Breast epithelium (tissue), 4 donors: ENCODE results near the gene COL25A1. TPM values are rescaled to one million over a fixed set of nuclear protein-coding genes. Genes with fewer than 3 reads are reported as not detected.

Experiments
- DNase-seq, 2 donors: peaks; one replicate each; pipeline ENCODE4 v3.0.0-alpha.2; 2019; ENCODE audit warnings: low spot score in 2 of 2
- H3K27ac ChIP-seq, 2 donors: fragments of 200-600 bp; sonication (generic) in 1 of 2; one replicate each; pipeline ENCODE4 v1.5.1; 2016 to 2019; ENCODE audit warnings: mild to moderate bottlenecking in 1 of 2
- H3K27me3 ChIP-seq, 2 donors: fragments of 200-600 bp; sonication (generic) in 1 of 2; one replicate each; pipeline versions ENCODE4 v1.5.1 to v1.6.0; 2017 to 2019; ENCODE audit warnings: control low read depth in 1 of 2, mild to moderate bottlenecking in 1 of 2
- H3K36me3 ChIP-seq: fragments of 200-600 bp; one replicate; pipeline ENCODE4 v1.5.1; 2019
- H3K4me1 ChIP-seq, 2 donors: fragments of 200-600 bp; sonication (generic); one replicate each; pipeline ENCODE4 v1.5.1; 2016 to 2019; ENCODE audit warnings: control low read depth in 1 of 2
- H3K4me3 ChIP-seq, 3 donors: fragments of 200-600 bp; sonication (generic); 1 replicate in 2 of 3; 2 replicates in 1 of 3; pipeline ENCODE4 v1.5.1; 2016 to 2019; ENCODE audit warnings: mild to moderate bottlenecking in 3 of 3, moderate library complexity in 2 of 3
- H3K9me3 ChIP-seq, 2 donors: fragments of 200-600 bp; sonication (generic) in 1 of 2; one replicate each; pipeline ENCODE4 v1.5.1; 2016 to 2019; ENCODE audit warnings: control low read depth in 1 of 2
- CTCF ChIP-seq, 3 donors: fragments of 450-650 bp; IDR thresholded peaks; one replicate each; pipeline ENCODE4 v1.5.1; 2016 to 2017; ENCODE audit warnings: antibody characterized with exemption in 3 of 3, mild to moderate bottlenecking in 3 of 3, moderate library complexity in 3 of 3
- POLR2A ChIP-seq: fragments of 450-650 bp; IDR thresholded peaks from one replicate; pipeline ENCODE4 v1.6.1; 2016; ENCODE audit warnings: antibody characterized with exemption, mild to moderate bottlenecking, moderate library complexity
- POLR2AphosphoS5 ChIP-seq, 3 donors: sonication (generic); formaldehyde crosslinking; IDR thresholded peaks; one replicate each; pipeline ENCODE4 v1.6.1; 2017; ENCODE audit warnings: antibody characterized with exemption in 3 of 3
- intact Hi-C: fragments of 100-400 bp; cut with DNase I; formaldehyde crosslinking; loops from one replicate; pipeline ENCODE4 v1.15.1; 2023; ENCODE audit warnings: low total_unique reads
- total RNA-seq, 3 donors: library from RNA; depleted of rRNA; stranded (reverse); fragments of >200 nt; gene quantifications; one replicate each; pipeline ENCODE4 v1.1.0, GENCODE V29; 2016

The COL25A1 gene
- total RNA-seq, 3 donors from 2014 or later, result 2.6 to 11.0 (median 2.8) TPM

DNA sequence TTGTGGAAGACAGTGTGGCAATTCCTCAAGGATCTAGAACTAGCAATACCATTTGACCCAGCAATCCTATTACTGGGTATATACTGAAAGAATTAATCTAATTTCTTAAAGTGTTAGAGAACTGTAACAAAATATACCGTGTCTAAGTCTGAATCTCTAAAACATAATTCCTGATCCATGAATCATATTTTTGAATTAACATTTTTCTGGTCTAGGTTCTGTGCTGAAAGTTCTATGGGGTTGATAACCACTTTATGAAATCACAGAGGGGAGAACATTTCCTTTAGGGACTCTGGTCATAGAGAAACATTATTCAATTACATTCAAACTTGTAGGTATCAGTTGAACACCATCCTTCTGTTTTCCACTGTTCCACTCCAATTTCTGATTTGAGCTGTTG is 447.7 kb downstream of the COL25A1 start:
- DNase-seq, result no peak
- Histone ChIP-seq H3K27me3 (no peaks in the 10 kb centered on the region), H3K27ac (no peak overlapping the region), H3K4me1 (no peaks in the 10 kb centered on the region), H3K9me3 (no peaks in the 10 kb centered on the region), H3K36me3 (no peaks in the 10 kb centered on the region), H3K4me3 (no peak overlapping the region)
- TF ChIP-seq POLR2A (no peak), CTCF (IDR thresholded peaks at IDR 0.05) (no peak), POLR2AphosphoS5 (IDR thresholded peaks at IDR 0.05) (no peak)
- intact Hi-C loops, result loop anchor here (5.0 kb wide), 1 partner anchor 913 kb away; no protein-coding TSS in a partner anchor

GRCh38 chr4:108852691-108853090 is 449.8 kb downstream of the COL25A1 start:
- intact Hi-C loops, result no loop called here
- no peak overlapping the region for H3K4me3 ChIP-seq
- TF ChIP-seq POLR2A (no peak), POLR2AphosphoS5 (IDR thresholded peaks at IDR 0.05) (no peak), CTCF (IDR thresholded peaks at IDR 0.05) (no peak)
- H3K4me1 ChIP-seq, result no peaks in the 10 kb centered on the region
- DNase-seq, result no peak
- H3K9me3 ChIP-seq, result no peaks in the 10 kb centered on the region
- no peak overlapping the region for H3K27ac ChIP-seq
- H3K27me3 ChIP-seq, result no peaks in the 10 kb centered on the region
- no peaks in the 10 kb centered on the region for H3K36me3 ChIP-seq

DNA sequence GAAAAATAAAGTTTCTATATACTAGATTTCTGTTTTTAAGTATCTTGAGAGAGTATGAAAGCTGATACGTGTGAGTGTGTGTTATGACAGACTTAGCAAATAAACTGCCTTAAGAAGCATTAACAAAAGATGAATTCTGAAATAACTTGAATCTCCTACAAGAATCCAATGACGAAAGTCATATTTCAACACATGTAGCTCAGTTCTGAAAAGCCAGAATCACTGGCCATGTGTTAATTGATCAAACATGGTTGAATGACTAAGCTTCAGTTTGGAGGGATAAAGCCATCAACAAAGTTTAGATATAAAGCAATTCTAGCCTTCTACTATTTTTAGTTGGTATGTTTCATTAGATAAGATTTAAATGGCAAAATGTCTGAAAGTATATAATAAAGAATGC is 451.1 kb downstream of the COL25A1 start:
- Histone ChIP-seq H3K27ac (no peak overlapping the region), H3K9me3 (no peaks in the 10 kb centered on the region), H3K27me3 (no peaks in the 10 kb centered on the region), H3K4me3 (no peak overlapping the region), H3K4me1 (no peaks in the 10 kb centered on the region), H3K36me3 (no peaks in the 10 kb centered on the region)
- DNase-seq, result no peak
- no peak for TF ChIP-seq POLR2AphosphoS5 (IDR thresholded peaks at IDR 0.05)
- TF ChIP-seq POLR2A, result no peak
- no peak for TF ChIP-seq CTCF (IDR thresholded peaks at IDR 0.05)
- intact Hi-C loops, result no loop called here

GRCh38 chr4:108850219-108850649 is 452.2 kb downstream of the COL25A1 start:
- no peak overlapping the region for H3K27ac ChIP-seq
- DNase-seq, result no peak
- TF ChIP-seq CTCF (IDR thresholded peaks at IDR 0.05) (no peak), POLR2AphosphoS5 (IDR thresholded peaks at IDR 0.05) (no peak), POLR2A (no peak)
- H3K4me3 ChIP-seq, result no peak overlapping the region
- no peaks in the 10 kb centered on the region for H3K27me3 ChIP-seq
- H3K4me1 ChIP-seq, result no peaks in the 10 kb centered on the region
- H3K36me3 ChIP-seq, result no peaks in the 10 kb centered on the region
- intact Hi-C loops, result no loop called here
- no peaks in the 10 kb centered on the region for H3K9me3 ChIP-seq

DNA sequence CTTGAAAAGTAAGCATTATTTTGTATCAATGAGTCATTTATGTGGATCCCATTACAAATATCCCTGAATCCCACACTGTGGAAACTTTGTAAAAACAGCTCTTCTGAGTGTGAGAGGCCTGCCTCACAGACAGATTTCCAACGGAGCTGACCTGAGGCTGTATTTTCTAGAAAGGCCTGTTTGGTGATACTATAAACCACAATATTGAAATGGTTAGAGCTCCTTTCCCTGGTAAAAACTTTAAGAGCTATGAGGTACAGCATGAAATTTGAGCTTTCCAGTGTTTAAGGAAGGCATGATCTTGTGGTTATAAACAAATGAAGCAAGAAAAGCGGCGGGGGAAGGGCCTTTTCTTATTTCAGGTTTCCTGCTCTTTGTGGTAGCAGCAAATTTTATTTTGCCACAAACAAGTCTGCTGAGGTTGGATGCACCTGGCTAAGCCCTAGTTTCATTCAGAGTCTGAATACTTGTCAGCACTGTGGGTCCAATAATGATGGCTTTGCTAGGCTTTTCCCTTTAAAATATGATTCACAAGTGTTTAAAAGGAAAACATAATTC is 452.8 kb downstream of the COL25A1 start:
- Histone ChIP-seq H3K4me1 (no peaks in the 10 kb centered on the region), H3K4me3 (no peak overlapping the region), H3K36me3 (no peaks in the 10 kb centered on the region), H3K27ac (peak overlapping the region in 1 of 2 donors; percentile 21), H3K27me3 (no peaks in the 10 kb centered on the region), H3K9me3 (no peaks in the 10 kb centered on the region)
- no peak for TF ChIP-seq POLR2A
- no peak for TF ChIP-seq CTCF (IDR thresholded peaks at IDR 0.05)
- TF ChIP-seq POLR2AphosphoS5 (IDR thresholded peaks at IDR 0.05), result no peak
- intact Hi-C loops, result no loop called here
- no peak for DNase-seq
